CD4-positive, alpha-beta T cell treated with Interferon alpha-2 for 1 hour (primary cell): ENCODE results near the gene TSPAN14.

ENCODE experiments used
- DNase-seq, 2 donors: peaks; one replicate each; pipeline ENCODE4 v3.0.0-alpha.2; 2020 to 2022

Gene TSPAN14

GRCh38 chr10:80425901-80426300, 28.2 kb upstream of the TSPAN14 start:
- no peak for DNase-seq

GRCh38 chr10:80427541-80427940, 26.6 kb upstream of the TSPAN14 start:
- DNase-seq = no peak

- DNase-seq = no peak
These were observed 24.6 kb upstream of the TSPAN14 start for GRCh38 chr10:80429521-80429973.

DNA sequence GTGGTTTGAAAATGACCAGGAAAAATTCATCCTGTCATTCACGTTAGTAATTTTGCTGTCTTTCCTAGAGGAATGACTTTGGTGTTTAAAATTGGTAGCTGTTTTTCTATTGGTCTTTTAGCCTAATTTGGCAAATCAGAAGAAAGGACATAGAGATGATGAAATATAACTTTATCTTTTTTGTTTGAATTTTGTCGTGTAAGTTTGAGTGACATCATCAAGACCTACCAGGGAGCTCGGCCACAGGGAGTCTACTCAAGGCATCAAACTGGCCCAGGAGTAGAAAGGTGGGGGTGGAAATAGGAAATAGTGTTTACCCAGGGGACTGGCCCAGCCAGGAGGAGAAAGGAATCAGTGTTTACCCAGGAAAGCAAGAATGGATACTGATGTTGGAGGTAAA, 21.0 kb upstream of the TSPAN14 start:
- DNase-seq = no peak

GRCh38 chr10:80436446-80437098, 17.5 kb upstream of the TSPAN14 start:
- DNase-seq = no peak

- no peak for DNase-seq
These were observed 16.9 kb upstream of the TSPAN14 start for GRCh38 chr10:80437227-80437626.

DNA sequence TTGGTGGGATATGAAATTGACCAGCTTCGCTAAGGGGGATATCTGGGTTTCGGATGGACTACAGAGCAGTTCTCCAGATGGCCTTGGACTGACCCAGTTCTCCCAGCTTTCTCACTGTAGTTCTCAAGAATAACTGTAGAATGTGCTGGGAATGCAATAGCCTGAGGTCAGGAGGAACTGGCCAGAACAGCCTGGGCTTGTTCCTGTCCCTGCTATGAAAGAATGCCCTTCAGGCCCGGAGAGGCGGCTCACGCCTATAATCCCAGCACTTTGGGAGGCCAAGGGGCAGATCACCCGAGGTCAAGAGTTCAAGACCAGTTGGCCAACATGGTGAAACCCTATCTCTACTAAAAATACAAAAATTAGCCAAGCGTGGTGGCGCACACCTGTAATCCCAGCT, 12.3 kb upstream of the TSPAN14 start:
- no peak for DNase-seq

DNA sequence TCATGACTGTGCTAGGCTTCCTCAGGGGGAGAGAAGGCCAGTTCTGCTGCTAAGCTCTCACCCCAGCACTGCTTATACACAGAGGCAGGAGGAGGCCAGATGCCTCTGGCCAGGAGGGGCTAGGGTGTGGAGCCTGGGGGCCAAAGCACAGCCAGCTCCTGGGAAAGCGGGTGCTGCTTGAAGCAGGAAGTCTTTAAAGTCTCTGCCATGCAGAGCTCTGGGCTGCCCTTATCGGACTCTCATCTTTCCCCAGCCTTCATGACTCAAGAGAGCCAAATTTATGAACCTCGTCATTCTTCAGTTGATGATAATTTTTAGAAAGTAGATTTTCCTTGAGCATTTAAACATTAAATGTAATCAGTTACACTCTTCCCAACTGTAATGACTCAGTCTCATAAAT, 11.2 kb upstream of the TSPAN14 start:
- no peak for DNase-seq

- DNase-seq = no peak
These were observed 10.6 kb upstream of the TSPAN14 start for GRCh38 chr10:80443531-80443974.

DNA sequence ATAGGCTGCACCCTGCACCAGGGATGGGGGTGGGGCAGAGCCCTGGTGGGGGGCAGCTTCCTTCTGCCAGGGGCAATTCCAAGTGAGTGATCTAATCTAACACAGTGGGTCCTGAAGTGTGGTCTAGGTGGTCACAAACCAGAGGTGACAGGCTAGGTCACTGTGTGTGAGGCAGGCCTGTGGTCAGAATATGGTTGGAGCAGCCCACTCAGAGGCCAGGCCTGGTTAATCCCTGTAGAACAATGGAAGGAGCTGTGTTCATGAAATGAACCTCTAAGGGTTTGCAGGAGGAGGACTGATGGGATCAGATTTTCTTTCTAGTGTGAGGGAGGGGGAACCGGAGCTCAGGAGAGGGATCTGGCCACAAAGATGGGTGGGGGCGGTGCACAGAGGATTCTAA, 10.0 kb upstream of the TSPAN14 start:
- no peak for DNase-seq

DNA sequence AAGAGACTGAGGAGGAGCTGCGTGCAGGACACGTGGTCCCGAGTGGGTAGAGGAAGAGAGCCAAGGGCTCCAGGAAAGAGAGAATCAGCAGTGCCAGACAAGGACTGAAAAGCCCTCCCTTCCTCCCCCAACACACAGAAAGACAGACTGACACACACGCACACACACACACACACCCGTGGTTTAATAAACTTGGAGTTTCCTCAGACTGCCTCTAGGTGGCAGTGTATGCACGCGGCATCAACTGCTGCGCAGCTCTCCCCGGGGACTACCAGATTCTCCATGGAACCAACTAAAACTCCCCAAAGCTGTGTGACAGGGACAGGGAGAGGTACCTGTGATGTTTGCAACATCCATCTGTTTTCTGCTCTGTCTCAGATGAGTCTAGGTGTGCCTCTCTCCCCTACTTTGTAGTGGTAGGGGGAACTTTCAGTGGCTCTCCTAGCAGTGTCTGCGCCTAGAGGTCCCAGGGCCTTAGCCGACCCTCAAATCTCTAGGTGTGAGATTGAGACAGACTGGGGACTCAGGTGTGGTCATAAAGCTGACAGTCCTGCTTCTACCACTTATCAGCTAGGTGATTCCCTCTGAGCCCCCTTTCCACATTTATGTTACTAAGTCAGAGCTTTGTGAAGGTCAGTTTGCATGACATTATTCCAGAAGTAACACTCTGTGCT, 9.3 kb upstream of the TSPAN14 start:
- peak; percentile 75 to 83 for DNase-seq

DNA sequence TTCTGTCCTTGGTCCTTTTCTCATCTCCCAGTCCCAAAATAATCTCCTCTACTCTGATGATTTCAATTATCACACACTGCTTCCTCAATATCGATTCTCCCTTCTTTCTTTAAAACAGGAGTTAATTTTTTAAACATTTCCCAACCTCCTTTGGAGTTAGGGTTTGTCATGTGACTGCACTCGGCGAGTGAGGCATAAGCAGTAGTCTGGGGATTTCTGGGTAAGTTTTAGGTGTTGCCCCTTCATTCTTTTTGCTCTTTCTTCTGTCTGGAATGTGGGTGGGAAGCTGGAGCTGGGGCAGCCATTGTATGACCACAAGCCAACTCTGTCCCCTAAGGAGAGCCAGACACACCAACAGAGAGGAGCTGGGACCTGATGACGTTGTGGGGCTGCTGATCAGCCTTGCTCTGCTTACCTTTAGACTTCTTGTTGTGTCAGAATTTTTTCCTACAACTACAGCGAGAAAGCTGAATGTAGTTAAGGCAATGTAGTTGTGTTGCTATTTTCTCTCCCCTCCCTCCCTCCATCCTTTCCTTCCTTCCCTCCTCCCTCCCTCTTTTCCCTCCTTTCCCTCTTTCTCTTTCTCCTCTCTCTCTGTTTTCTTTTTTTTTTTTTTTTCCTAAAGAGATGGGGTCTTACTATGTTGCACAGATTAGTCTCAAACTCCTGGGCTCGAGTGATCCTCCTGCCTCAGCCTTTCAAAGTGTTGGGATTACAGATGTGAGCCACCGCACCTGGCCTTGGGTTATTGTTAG, 6.5 kb upstream of the TSPAN14 start:
- DNase-seq = no peak

- no peak for DNase-seq
These were observed 5.7 kb upstream of the TSPAN14 start for GRCh38 chr10:80448209-80448942.

DNA sequence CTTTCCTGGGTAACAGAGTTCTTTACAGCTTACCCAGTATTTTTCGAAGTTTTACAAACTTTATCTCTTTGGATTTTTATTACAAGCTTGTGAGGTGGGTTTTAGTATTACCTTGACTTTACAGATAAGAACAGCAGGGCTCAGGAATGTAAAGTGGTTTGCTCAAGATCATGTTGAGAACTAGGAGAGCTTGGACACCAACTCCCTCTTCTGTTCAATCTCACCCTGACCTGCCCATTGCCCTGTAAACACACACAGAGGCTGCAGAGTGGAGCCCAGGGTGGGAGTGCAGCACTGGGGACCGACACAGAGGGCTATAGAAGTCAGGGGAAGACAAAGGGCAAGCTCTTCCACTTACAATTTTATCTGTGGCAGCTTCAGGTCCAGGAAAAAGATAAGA, 4.6 kb upstream of the TSPAN14 start:
- no peak for DNase-seq

GRCh38 chr10:80451132-80451531, 3.0 kb upstream of the TSPAN14 start:
- DNase-seq = no peak

DNA sequence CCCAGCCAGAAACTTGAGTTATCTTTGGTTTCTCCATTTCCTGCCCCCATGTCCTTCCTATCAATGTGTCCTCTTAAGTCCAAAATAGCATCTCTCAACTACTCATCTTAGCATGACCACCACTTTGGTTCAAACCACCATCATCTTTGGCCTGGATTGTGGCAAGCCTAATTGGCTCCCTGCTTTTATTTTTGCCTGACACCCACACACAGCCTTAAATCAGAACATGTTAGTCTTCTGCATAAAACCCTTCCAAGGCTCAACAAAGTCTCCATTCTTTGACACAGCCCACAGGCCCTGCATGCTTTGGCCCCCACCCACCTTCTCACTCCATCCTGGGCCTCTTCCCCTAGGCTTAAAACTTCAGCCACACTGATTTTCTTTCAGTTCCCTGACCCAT, 2.0 kb upstream of the TSPAN14 start:
- DNase-seq = no peak

- DNase-seq = no peak
These were observed 1.5 kb upstream of the TSPAN14 start for GRCh38 chr10:80452640-80453039.

DNA sequence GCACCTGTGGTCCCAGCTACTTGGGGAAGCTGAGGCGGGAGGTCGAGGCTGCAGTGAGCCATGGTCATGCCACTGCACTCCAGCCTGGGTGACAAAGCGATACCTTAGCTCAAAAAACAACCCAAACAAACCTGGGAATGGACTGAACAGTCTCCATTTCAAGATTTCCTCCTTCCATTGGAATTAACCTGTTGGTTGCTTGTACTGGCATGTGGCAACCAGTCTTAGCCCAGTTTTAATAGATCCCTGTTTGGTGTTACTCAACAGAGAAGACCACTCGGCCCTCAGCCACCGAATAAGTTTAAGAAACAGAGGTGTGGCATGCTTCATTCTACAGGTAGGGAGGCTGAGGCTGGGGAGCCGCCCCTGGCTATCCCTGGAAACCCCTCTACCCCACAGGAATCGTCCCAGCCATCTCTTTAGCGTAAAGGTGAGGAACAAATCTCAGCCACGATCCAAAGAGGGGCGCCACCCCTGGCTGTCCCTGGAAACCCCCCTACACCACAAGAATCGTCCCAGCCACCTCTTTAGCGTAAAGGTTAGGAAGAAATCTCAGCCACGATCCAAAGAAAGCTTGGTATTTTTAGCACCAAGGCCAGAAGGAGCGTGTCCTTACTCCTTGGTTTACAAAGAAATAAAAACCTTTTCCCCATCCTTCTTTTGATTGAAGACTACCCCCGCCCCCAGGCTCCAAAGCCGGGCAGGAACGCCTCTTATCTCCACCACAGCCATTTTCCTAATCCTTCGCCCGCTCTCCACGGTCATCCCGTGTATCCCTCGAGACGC, 861 bp upstream of the TSPAN14 start:
- DNase-seq = no peak

DNA sequence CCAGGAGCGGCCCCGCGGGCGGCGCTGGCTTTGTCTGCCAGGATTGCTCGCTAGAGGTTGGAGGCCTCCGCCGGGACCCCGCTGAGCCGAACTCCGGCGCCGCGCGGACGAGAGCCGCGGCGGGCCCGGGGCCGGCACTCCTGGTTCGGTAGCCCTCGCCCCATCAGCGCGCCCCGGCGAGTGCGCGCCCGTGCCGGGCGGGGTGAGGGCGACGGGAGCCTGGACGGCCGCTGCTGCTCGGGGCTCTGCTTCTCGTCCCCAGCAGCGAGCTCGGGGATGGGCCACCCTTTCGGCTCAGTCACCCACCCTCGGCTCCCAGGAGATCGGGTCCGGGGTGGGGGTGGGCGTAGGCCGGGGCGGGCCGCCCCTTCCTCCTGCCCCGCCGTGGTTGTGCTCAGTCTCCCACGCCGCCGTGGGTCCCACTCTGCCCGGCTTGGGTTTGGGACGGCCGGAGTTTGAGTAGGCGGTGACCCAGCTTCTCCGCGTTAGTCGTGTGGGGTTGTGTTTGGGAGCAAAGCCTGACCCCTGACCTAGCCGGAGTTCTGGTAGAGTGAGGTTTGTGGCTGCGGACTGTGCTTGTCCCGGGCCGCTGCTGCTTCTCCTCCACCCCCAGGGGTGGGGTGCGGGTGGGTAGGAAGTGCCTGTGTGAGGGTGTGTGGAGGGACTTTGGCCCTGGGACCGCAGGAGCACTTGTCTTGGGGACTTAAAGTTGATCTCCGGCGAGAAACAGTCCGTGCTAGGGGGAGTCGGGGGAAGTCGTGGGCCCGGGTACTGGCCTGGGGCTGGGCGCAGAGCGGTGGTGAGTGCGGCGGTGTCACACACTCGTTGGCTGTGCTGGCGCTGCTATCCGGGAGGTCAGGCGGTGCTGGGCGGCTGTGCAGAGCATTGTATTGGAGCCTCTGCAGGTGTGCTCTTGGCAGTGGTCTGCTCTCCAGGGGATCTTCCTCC, 677 bp downstream of the TSPAN14 start:
- no peak for DNase-seq

DNA sequence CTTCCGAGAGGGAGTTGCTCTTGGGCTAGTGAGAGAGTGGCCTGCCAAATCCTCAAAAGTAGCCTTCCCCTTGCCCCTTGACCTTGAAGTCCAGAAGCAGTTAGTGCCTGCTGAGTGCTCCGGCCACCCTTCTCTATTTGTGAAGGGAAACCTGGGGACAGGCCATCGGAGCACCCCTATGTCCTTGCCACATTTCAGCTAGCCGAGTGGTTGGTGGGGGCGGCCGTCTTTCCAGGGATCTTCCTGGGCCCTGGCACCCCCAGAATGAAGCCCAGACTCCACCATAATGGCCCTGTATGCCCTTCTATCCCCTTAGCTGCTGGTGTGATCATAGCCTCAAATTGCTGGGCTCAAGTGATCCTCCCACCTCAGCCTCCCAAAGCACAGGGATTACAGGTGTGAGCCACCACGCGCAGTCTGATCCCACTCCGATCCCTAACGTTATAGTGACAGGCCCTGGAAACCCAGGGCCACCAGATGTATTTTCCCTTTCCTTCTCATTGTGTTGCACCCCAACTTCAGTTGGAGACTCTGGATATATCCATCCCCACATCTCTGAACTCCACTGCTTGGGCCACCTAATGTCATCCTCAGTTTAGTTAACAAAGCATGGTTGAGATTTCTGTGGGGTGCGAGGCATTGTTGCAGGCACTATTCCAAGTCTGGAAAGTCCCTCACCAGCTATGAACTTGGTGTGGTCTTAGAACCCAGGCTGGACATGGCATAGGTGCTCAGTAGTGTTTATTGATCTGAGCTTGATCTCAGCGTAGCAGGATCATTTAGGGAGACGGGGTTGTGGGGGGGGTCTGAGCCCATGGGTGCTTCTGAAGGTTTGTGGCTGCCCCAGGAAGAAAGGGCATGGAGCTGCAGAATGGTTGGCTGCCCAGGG, 1.6 kb downstream of the TSPAN14 start:
- DNase-seq = no peak
